K562 (cell line): ENCODE data around the gene LLGL1. TPM values are rescaled to one million over a fixed set of nuclear protein-coding genes. Genes with fewer than 3 reads are reported as not detected.
A peak's percentile ranks its signal among the peaks of the same experiment; 100 is the strongest.

Experiments
- ARID4B ChIP-seq: sonication (generic); formaldehyde crosslinking; IDR thresholded peaks from 2 replicates; pipeline ENCODE4 v1.8.0; 2022; ENCODE audit warnings: mild to moderate bottlenecking, missing genetic modification reagents
- ATF4 ChIP-seq: fragments of 450-650 bp; formaldehyde crosslinking; IDR thresholded peaks from 2 replicates; pipeline ENCODE4 v1.4.0; 2022; ENCODE audit warnings: mild to moderate bottlenecking, moderate library complexity
- BCL6 ChIP-seq: fragments of 250-450 bp; sonication (Bioruptor Pico); IDR thresholded peaks from 2 replicates; pipeline ENCODE4 v1.4.0; 2020
- ETS2 ChIP-seq: IDR thresholded peaks from 2 replicates; pipeline ENCODE4 v1.6.1; 2016; ENCODE audit warnings: borderline replicate concordance, missing genetic modification characterization, mild to moderate bottlenecking, moderate library complexity, missing compliant biosample characterization; ENCODE audit not compliant: poor library complexity, severe bottlenecking
- GTF2A2 ChIP-seq: IDR thresholded peaks from 2 replicates; pipeline ENCODE4 v1.6.1; 2016; ENCODE audit warnings: mild to moderate bottlenecking, missing genetic modification characterization, missing compliant biosample characterization
- HDAC1 ChIP-seq, 2 experiments: fragments of 450-650 bp; IDR thresholded peaks; 2 replicates each; pipeline ENCODE4 v1.6.1; 2016 to 2017; ENCODE audit warnings: inconsistent platforms in 1 of 2, mild to moderate bottlenecking in 1 of 2, moderate library complexity in 1 of 2
- ILF3 ChIP-seq: fragments of 450-650 bp; IDR thresholded peaks from 2 replicates; pipeline ENCODE4 v1.6.1; 2018; ENCODE audit warnings: antibody characterized with exemption, mild to moderate bottlenecking, moderate library complexity, borderline replicate concordance
- KAT2B ChIP-seq: IDR thresholded peaks from one replicate; pipeline ENCODE4 v1.6.1; 2012; ENCODE audit warnings: low read depth, mild to moderate bottlenecking, control low read depth, inconsistent platforms, low read length, moderate library complexity
- KHSRP ChIP-seq: fragments of 450-650 bp; IDR thresholded peaks from 2 replicates; pipeline ENCODE4 v1.6.1; 2017
- MAFF ChIP-seq: IDR thresholded peaks from 2 replicates; pipeline ENCODE4 v1.6.1; 2012; ENCODE audit warnings: low read length, improper control_type of control experiment
- NR3C1 ChIP-seq: sonication (generic); formaldehyde crosslinking; IDR thresholded peaks from 2 replicates; pipeline ENCODE4 v1.8.1; 2022; ENCODE audit warnings: missing genetic modification reagents
- POLR2AphosphoS5 ChIP-seq: IDR thresholded peaks from 2 replicates; pipeline ENCODE4 v1.6.1; 2011; ENCODE audit warnings: mild to moderate bottlenecking, low read depth, low read length, moderate library complexity; ENCODE audit not compliant: control insufficient read depth, insufficient read depth
- PURB ChIP-seq: sonication (generic); formaldehyde crosslinking; IDR thresholded peaks from 2 replicates; pipeline ENCODE4 v1.9.0; 2021; ENCODE audit warnings: low read depth, mild to moderate bottlenecking, missing genetic modification reagents
- RBM14 ChIP-seq: fragments of 200-400 bp; formaldehyde crosslinking; IDR thresholded peaks from 2 replicates; pipeline ENCODE4 v1.6.1; 2018; ENCODE audit warnings: low read depth, mild to moderate bottlenecking, low read length, moderate library complexity, borderline replicate concordance; ENCODE audit not compliant: insufficient read depth
- SIN3B ChIP-seq: fragments of 450-650 bp; IDR thresholded peaks from 2 replicates; pipeline ENCODE4 v1.6.1; 2017; ENCODE audit warnings: low read depth, mild to moderate bottlenecking, moderate library complexity
- SLC30A9 ChIP-seq: fragments of 250-450 bp; sonication (Bioruptor Pico); IDR thresholded peaks from 2 replicates; pipeline ENCODE4 v1.8.0; 2022; ENCODE audit warnings: mild to moderate bottlenecking, moderate library complexity
- TAF15 ChIP-seq: fragments of 200-400 bp; formaldehyde crosslinking; IDR thresholded peaks from 2 replicates; pipeline ENCODE4 v1.6.1; 2017; ENCODE audit warnings: mild to moderate bottlenecking, low read depth, low read length, moderate library complexity
- ZBTB26 ChIP-seq: fragments of 450-650 bp; formaldehyde crosslinking; IDR thresholded peaks from 2 replicates; pipeline ENCODE4 v1.4.0; 2022; ENCODE audit warnings: missing genetic modification characterization
- ZFP36 ChIP-seq: fragments of 150-350 bp; IDR thresholded peaks from 2 replicates; pipeline ENCODE4 v1.6.1; 2018; ENCODE audit warnings: low read length, low read depth; ENCODE audit not compliant: partially characterized antibody
- ZNF274 ChIP-seq: IDR thresholded peaks from 2 replicates; pipeline ENCODE4 v1.6.1; 2011; ENCODE audit warnings: low read depth, mild to moderate bottlenecking, low read length, moderate library complexity, borderline replicate concordance
- ZNF589 ChIP-seq: fragments of 200-800 bp; sonication (Bioruptor generic); IDR thresholded peaks from 2 replicates; pipeline ENCODE4 v1.6.1; 2016; ENCODE audit warnings: low read depth, missing genetic modification characterization, missing compliant biosample characterization
- polyA plus RNA-seq, 8 experiments: library from polyadenylated mRNA; depleted of rRNA in 4 of 8; stranded (reverse) in 5 of 8; unstranded in 3 of 8; fragments of >200 nt; fragmentation: Nextera tagmentation in 2 of 8; fragmentation: Illumina TruSeq in 1 of 8; extraction: Ambion mirVana in 2 of 8; extraction: Trizol in 1 of 8; gene quantifications; 2 replicates each; pipeline versions ENCODE4 v1.2.1 to v1.2.3, GENCODE V29; 2011 to 2014; ENCODE audit warnings: inconsistent platforms in 1 of 8, missing spikeins in 1 of 8
- total RNA-seq, 7 experiments: library from RNA; depleted of rRNA in 6 of 7; stranded (reverse); fragments of >200 nt in 6 of 7; fragmentation: Illumina TruSeq in 2 of 7; extraction: Trizol in 2 of 7; gene quantifications; 2 replicates each; pipeline versions ENCODE4 v1.2.1 to v1.2.3, GENCODE V29; 2011 to 2021; ENCODE audit warnings: low replicate concordance in 1 of 7

Gene LLGL1
- total and polyA plus RNA-seq, 9 of the 15 experiments (the other 6 are each of a cell fraction or from before 2014, with no cell fraction given): 0.11 to 12.9 (median 5.3) TPM; not detected in 1

GRCh38 chr17:18260332-18261145 is 35.1 kb downstream of the LLGL1 start, which contains the start of gene MIEF2 (continued):
- no peak for TF ChIP-seq BCL6 (CRISPR knock-in tag)
- TF ChIP-seq KAT2B: no peak
- TF ChIP-seq SIN3B: no peak
- TF ChIP-seq PURB (CRISPR knock-in tag): no peak
- TF ChIP-seq GTF2A2 (tag): no peak
- no peak for TF ChIP-seq ETS2 (tag)
- TF ChIP-seq KHSRP: no peak
- no peak for TF ChIP-seq NR3C1 (CRISPR knock-in tag)
- TF ChIP-seq ILF3: no peak
- no peak for TF ChIP-seq SLC30A9 (CRISPR knock-in tag)
- no peak for TF ChIP-seq ATF4 (CRISPR knock-in tag)
- TF ChIP-seq RBM14: no peak
- TF ChIP-seq ZNF274: no peak
- peak; percentile 71; the same call in 1 of the 2 replicates for TF ChIP-seq ARID4B (CRISPR knock-in tag)
- TF ChIP-seq TAF15: no peak
- TF ChIP-seq POLR2AphosphoS5: no peak
- 0 out of 4 replicates have a peak, but pooled peaks of 1 of the 2 experiments have one; percentile 28 for TF ChIP-seq HDAC1 (IDR thresholded peaks at IDR 0.05)
- TF ChIP-seq ZFP36: no peak
- no peak for TF ChIP-seq ZBTB26 (CRISPR knock-in tag)
- TF ChIP-seq MAFF: no peak
- TF ChIP-seq ZNF589: no peak
